HL-60 (cell line): Measurements from ENCODE around the gene WDR20.

ENCODE experiments used
- GABPA ChIP-seq: IDR thresholded peaks from 2 replicates; pipeline ENCODE4 v1.6.1; 2012; ENCODE audit warnings: low read depth
- POLR2AphosphoS5 ChIP-seq: IDR thresholded peaks from 2 replicates; pipeline ENCODE4 v1.6.1; 2012; ENCODE audit warnings: low read depth
- TF ChIP-seq, protein P1 (sequence below): IDR thresholded peaks from one replicate; pipeline ENCODE4 v1.5.1; 2011; ENCODE audit warnings: low read length, control low read depth, inconsistent platforms; ENCODE audit not compliant: insufficient read depth

DNA sequence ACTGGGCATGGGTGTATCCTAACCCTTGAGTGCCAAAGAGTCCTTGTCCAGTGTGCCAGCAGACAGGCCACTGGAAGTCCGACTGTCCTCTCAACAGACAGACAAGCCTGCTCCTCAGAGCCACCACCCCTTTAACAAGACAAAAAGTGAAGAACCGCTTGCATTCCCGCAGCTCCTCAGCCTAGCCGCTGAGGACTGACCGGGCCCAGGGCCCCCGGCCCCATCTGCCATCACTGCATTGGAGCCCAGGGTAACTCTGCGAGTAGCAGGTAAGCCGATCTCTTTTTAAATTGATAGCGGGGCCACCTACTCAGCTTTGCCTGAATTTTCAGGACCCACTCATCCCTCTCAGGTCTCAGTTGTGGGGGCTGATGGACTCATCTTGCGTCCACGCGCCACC lies 96.3 kb downstream of the WDR20 start:
- no peak for TF ChIP-seq GABPA
- TF ChIP-seq, protein P1, sequence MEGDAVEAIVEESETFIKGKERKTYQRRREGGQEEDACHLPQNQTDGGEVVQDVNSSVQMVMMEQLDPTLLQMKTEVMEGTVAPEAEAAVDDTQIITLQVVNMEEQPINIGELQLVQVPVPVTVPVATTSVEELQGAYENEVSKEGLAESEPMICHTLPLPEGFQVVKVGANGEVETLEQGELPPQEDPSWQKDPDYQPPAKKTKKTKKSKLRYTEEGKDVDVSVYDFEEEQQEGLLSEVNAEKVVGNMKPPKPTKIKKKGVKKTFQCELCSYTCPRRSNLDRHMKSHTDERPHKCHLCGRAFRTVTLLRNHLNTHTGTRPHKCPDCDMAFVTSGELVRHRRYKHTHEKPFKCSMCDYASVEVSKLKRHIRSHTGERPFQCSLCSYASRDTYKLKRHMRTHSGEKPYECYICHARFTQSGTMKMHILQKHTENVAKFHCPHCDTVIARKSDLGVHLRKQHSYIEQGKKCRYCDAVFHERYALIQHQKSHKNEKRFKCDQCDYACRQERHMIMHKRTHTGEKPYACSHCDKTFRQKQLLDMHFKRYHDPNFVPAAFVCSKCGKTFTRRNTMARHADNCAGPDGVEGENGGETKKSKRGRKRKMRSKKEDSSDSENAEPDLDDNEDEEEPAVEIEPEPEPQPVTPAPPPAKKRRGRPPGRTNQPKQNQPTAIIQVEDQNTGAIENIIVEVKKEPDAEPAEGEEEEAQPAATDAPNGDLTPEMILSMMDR = no peak
- no peak for TF ChIP-seq POLR2AphosphoS5
